ENCODE results near the gene UGT1A6. TPM values are rescaled to one million over a fixed set of nuclear protein-coding genes. Genes with fewer than 3 reads are reported as not detected.
"Not testable (repeated sequence)": the region's sequence is repeated elsewhere in the genome, so short reads cannot be mapped to it uniquely, and the experiment has no call there.

UGT1A6 gene
- total RNA-seq, 3 donors from 2014 or later, result not detected

DNA sequence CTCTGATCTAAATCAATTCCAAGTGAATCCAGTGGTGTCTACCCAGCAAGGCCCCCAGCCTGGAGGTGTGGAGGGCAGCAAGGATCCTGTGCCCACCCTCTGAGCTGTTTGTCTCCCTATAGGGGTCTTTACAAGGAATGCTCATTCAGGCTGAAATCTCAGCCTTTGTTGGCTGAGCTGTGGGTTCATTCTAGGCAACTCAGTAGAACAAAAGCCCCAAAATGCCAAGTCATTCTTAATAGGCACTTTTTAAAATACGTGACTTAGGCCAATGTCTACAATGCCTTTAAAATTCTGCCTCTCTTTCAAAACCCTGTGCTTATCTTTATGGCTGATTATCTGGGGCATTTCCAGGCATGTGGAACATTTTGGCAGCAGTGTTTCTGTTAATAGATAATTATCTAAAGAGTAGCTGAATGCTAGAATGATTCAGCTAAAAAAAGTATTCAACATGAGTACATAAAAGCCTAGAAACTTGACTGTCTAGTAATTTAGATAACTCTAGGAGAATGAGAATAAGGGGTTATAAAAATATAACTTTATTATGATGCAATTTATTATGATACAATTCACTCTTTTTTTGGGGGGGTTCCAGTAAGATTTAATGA, 7.4 kb downstream of the UGT1A6 start:
- intact Hi-C loops (cut with DNase I; ENCODE audit: low total_unique reads), result no loop called here
- H3K27me3 ChIP-seq, result no peaks in the 10 kb centered on the region
- DNase-seq (ENCODE audit: low spot score in 2 of 2), result no peak
- H3K4me3 ChIP-seq, result no peak overlapping the region
- H3K36me3 ChIP-seq, result no peaks in the 10 kb centered on the region
- no peak overlapping the region for H3K27ac ChIP-seq
- H3K4me1 ChIP-seq, result no peaks in the 10 kb centered on the region
- no peak for TF ChIP-seq POLR2A (IDR thresholded peaks at IDR 0.05)
- no peak for TF ChIP-seq POLR2AphosphoS5 (IDR thresholded peaks at IDR 0.05)
- TF ChIP-seq, protein P1, sequence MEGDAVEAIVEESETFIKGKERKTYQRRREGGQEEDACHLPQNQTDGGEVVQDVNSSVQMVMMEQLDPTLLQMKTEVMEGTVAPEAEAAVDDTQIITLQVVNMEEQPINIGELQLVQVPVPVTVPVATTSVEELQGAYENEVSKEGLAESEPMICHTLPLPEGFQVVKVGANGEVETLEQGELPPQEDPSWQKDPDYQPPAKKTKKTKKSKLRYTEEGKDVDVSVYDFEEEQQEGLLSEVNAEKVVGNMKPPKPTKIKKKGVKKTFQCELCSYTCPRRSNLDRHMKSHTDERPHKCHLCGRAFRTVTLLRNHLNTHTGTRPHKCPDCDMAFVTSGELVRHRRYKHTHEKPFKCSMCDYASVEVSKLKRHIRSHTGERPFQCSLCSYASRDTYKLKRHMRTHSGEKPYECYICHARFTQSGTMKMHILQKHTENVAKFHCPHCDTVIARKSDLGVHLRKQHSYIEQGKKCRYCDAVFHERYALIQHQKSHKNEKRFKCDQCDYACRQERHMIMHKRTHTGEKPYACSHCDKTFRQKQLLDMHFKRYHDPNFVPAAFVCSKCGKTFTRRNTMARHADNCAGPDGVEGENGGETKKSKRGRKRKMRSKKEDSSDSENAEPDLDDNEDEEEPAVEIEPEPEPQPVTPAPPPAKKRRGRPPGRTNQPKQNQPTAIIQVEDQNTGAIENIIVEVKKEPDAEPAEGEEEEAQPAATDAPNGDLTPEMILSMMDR (IDR thresholded peaks at IDR 0.05), result no peak
- H3K9me3 ChIP-seq, result no peaks in the 10 kb centered on the region

DNA sequence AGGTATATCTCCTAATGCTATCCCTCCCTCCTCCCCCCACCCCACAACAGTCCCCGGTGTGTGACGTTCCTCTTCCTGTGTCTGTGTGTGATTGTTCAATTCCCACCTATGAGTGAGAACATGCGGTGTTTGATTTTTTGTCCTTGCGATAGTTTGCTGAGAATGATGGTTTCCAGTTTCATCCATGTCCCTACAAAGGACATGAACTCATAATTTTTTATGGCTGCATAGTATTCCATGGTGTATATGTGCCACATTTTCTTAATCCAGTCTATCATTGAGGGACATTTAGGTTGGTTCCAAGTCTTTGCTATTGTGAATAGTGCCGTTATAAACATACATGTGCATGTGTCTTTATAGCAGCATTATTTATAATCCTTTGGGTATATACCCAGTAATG, 8.2 kb downstream of the UGT1A6 start:
- DNase-seq (ENCODE audit: low spot score in 2 of 2); H3K36me3 ChIP-seq; H3K4me1 ChIP-seq; H3K27ac ChIP-seq; H3K27me3 ChIP-seq; intact Hi-C loops (cut with DNase I; ENCODE audit: low total_unique reads); H3K4me3 ChIP-seq; H3K9me3 ChIP-seq: not testable (repeated sequence)

DNA sequence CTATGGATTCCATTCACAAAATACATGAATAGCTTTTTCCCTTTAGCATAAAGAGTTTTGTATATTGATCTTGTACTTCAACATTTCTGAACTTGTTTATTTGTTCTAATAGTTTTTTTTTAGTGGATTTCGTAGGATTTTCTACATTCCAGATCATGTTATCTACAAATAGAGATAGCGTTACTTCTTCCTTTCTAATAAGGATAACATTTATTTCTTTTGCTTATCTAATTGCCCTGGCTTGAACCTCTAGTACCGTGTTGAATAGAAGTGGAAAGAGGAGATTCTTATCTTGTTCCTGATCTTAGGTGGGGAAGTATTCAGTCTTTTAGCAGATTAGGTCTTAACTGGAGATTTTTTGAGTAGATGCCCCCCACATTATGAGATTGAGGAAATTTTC, 9.5 kb downstream of the UGT1A6 start:
- Histone ChIP-seq H3K27ac (no peak overlapping the region), H3K9me3 (no peaks in the 10 kb centered on the region), H3K27me3 (no peaks in the 10 kb centered on the region), H3K4me3 (no peak overlapping the region), H3K36me3 (no peaks in the 10 kb centered on the region), H3K4me1 (no peaks in the 10 kb centered on the region)
- DNase-seq (ENCODE audit: low spot score in 2 of 2), result no peak
- TF ChIP-seq, protein P1 (IDR thresholded peaks at IDR 0.05), result no peak
- no peak for TF ChIP-seq POLR2AphosphoS5 (IDR thresholded peaks at IDR 0.05)
- no peak for TF ChIP-seq POLR2A (IDR thresholded peaks at IDR 0.05)
- intact Hi-C loops (cut with DNase I; ENCODE audit: low total_unique reads), result no loop called here

DNA sequence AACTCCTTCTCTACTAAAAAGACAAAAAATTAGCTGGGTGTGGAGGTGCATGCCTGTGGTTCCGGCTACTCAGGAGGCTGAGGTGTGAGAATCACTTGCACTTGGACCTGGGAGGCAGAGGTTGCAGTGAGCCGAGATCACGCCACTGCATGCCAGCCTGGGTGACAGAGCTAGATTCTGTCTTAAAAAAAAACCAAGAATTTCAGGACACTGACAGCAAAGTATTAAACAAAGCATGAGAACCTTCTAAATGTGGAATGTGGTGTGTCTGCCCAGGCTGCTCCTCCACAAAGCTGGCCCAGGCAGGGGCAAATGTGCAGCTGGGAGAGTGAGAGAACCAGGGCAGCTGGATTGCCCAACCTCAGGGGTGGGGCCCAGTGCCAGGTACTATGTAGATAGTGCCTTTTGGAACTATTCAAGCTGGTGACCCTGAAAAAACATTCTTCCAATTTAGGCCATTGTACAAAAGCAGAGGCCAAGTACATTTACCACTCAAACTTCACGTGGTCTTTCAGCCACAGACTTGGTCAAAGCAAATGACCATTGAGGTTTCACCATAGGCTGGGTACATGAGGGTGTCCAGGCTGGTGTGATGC, 13.3 kb downstream of the UGT1A6 start:
- Histone ChIP-seq H3K4me3 (no peak overlapping the region), H3K36me3 (no peaks in the 10 kb centered on the region), H3K27me3 (no peaks in the 10 kb centered on the region), H3K9me3 (no peaks in the 10 kb centered on the region), H3K4me1 (no peaks in the 10 kb centered on the region), H3K27ac (no peak overlapping the region)
- peak in 1 of 2 donors; percentile 34 for DNase-seq (ENCODE audit: low spot score in 2 of 2)
- intact Hi-C loops (cut with DNase I; ENCODE audit: low total_unique reads), result no loop called here
- TF ChIP-seq POLR2A (IDR thresholded peaks at IDR 0.05) (no peak), POLR2AphosphoS5 (IDR thresholded peaks at IDR 0.05) (no peak)
- TF ChIP-seq, protein P1 (IDR thresholded peaks at IDR 0.05), result no peak

DNA sequence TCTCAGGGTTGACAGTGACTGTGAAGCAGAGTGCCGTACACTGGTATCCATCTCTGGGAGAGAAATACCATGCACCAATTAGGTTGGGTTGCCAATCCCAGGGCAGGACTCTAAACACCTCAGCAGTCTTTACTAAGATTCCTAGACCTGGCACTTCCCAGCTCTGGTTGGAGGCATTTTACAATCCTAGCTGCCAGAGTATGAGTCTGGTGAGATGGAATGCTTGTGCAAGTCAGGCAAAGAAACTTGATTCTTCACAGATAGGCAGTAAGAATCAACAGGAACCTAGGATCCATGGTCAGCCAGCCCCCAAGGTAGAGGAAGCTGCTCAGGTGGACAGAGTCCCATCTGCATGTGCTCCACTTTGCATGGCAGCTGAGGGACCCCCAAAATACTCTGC, 14.0 kb downstream of the UGT1A6 start:
- no peaks in the 10 kb centered on the region for H3K4me1 ChIP-seq
- H3K27ac ChIP-seq, result no peak overlapping the region
- H3K9me3 ChIP-seq, result no peaks in the 10 kb centered on the region
- TF ChIP-seq POLR2A (IDR thresholded peaks at IDR 0.05), result no peak
- TF ChIP-seq, protein P1 (IDR thresholded peaks at IDR 0.05), result no peak
- no peak for TF ChIP-seq POLR2AphosphoS5 (IDR thresholded peaks at IDR 0.05)
- intact Hi-C loops (cut with DNase I; ENCODE audit: low total_unique reads), result no loop called here
- H3K27me3 ChIP-seq, result no peaks in the 10 kb centered on the region
- no peak for DNase-seq (ENCODE audit: low spot score in 2 of 2)
- H3K36me3 ChIP-seq, result no peaks in the 10 kb centered on the region
- H3K4me3 ChIP-seq, result no peak overlapping the region

Measured in breast epithelium (tissue), 4 donors.